Transverse colon (tissue), 4 donors: ENCODE measurements around the gene ADAMTSL4. TPM values are rescaled to one million over a fixed set of nuclear protein-coding genes. Genes with fewer than 3 reads are reported as not detected.

ENCODE experiments used
- DNase-seq: peaks from one replicate; pipeline ENCODE4 v3.0.0-alpha.2; 2019
- H3K27ac ChIP-seq, 4 donors: fragments of 200-600 bp; sonication (generic); 2 replicates each; pipeline ENCODE4 v1.5.1; 2016 to 2018; ENCODE audit warnings: inconsistent platforms in 4 of 4
- H3K27me3 ChIP-seq: fragments of 200-600 bp; sonication (generic); 2 replicates; pipeline ENCODE4 v1.5.1; 2017; ENCODE audit warnings: inconsistent platforms
- H3K36me3 ChIP-seq, 4 donors: fragments of 200-600 bp; sonication (generic); 2 replicates each; pipeline ENCODE4 v1.5.1; 2017 to 2019; ENCODE audit warnings: inconsistent platforms in 4 of 4
- H3K4me1 ChIP-seq, 4 donors: fragments of 200-600 bp; sonication (generic); 2 replicates each; pipeline ENCODE4 v1.5.1; 2017 to 2020; ENCODE audit warnings: inconsistent platforms in 4 of 4
- H3K4me3 ChIP-seq, 4 donors: fragments of 200-600 bp; sonication (generic); 1 replicate in 1 of 4; 2 replicates in 3 of 4; pipeline versions ENCODE4 v1.5.1 to v1.6.1; 2017 to 2019; ENCODE audit warnings: inconsistent platforms in 4 of 4
- H3K9me3 ChIP-seq, 2 donors: fragments of 200-600 bp; sonication (generic); 2 replicates each; pipeline ENCODE4 v1.5.1; 2017 to 2019; ENCODE audit warnings: inconsistent platforms in 2 of 2
- EP300 ChIP-seq: sonication (generic); formaldehyde crosslinking; IDR thresholded peaks from one replicate; pipeline ENCODE4 v1.6.1; 2017; ENCODE audit warnings: antibody characterized with exemption, low read depth
- POLR2A ChIP-seq: fragments of 450-650 bp; IDR thresholded peaks from one replicate; pipeline ENCODE4 v1.6.1; 2016; ENCODE audit warnings: antibody characterized with exemption, mild to moderate bottlenecking, moderate library complexity
- POLR2AphosphoS5 ChIP-seq, 3 donors: sonication (generic); formaldehyde crosslinking; IDR thresholded peaks; one replicate each; pipeline ENCODE4 v1.6.1; 2016; ENCODE audit warnings: antibody characterized with exemption in 3 of 3
- WGBS, 2 donors: methylation state at CpG; one replicate each; pipeline ENCODE4 v1.1.5; 2018; ENCODE audit warnings: low coverage in 1 of 2; 5-methylcytosine and 5-hydroxymethylcytosine counted together
- in situ Hi-C, 4 donors: fragments of 200-750 bp; cut with MboI; loops; one replicate each; pipeline versions ENCODE4 v1.15.0 to v1.15.1; 2017; ENCODE audit warnings: low sequenced_read_pairs in 3 of 4, low pct_ligation_motif_present in 1 of 4, low pct_unique_long_range_greater_than_20kb in 1 of 4
- intact Hi-C: fragments of 100-400 bp; cut with DNase I; formaldehyde crosslinking; loops from one replicate; pipeline ENCODE4 v1.15.1; 2023; ENCODE audit warnings: low total_unique reads
- total RNA-seq, 4 donors: library from RNA; depleted of rRNA; stranded (reverse); fragments of >200 nt; gene quantifications; one replicate each; pipeline ENCODE4 v1.1.0, GENCODE V29; 2016
- TF ChIP-seq, protein P1 (sequence below), 5 experiments: fragments of 200-600 bp in 3 of 5; fragments of 450-650 bp in 2 of 5; sonication (generic) in 3 of 5; IDR thresholded peaks; 1 replicate in 2 of 5; 2 replicates in 3 of 5; pipeline ENCODE4 v1.5.1; 2016 to 2017; ENCODE audit warnings: antibody characterized with exemption in 5 of 5, inconsistent platforms in 3 of 5, mild to moderate bottlenecking in 2 of 5, moderate library complexity in 1 of 5

Gene ADAMTSL4
- total RNA-seq, 4 donors from 2014 or later, result 7.2 to 26.2 (median 16.3) TPM

DNA sequence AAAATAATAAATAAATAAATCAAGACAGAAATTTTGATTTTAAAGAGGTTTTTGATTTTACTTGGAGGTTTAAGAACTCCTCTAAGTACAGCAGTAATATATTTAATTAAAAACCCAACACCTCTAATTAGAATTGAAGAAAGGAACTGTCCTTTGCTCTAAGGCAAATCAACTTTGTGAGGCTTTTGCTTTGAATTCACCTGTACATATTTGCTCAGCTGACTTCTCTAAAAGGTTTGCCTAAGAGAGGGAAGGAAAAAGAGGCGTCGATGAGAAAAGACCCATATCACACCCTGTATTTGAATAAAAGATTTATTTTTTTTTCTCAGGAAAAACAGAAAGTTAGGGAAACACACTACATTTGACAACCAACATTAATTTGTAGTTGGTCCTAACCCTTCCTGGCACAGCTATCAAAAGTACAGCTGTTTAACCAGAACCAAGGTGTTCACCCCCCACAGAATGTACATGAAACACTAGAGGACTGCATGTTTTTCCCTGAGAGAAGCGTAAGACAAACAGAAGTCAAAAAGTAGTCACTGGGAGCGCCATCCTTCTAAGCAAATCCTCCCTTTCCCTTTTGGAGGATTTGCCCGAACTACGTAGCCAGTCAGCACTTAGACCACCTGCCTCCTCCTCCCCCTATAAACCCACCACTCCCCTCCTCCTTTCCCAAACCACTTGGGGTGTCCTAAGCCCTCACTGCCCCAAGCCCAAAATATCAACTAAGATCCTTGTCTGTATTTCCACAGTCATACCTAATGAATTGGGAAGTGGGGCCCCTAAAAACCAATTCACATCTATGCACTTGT lies 25.3 kb downstream of the ADAMTSL4 start:
- in situ Hi-C loops (no loop called here), intact Hi-C loops (no loop called here)
- Histone ChIP-seq H3K9me3 (no peaks in the 10 kb centered on the region), H3K27me3 (no peaks in the 10 kb centered on the region), H3K36me3 (peaks cover 0 to 52% (median 18%) of the 10 kb centered on the region in 4 donors), H3K4me3 (peak overlapping the region in 3 of 4 donors; percentile 85 to 94 (median 88)), H3K27ac (peak overlapping the region; percentile 98 to 99 (median 98)), H3K4me1 (peaks cover 32 to 74% (median 57%) of the 10 kb centered on the region in 4 donors)
- 48 to 70% methylated on average over 3 to 6 of the region's 6 CpGs for WGBS, 2 donors
- DNase-seq, result no peak
- TF ChIP-seq, protein P1, sequence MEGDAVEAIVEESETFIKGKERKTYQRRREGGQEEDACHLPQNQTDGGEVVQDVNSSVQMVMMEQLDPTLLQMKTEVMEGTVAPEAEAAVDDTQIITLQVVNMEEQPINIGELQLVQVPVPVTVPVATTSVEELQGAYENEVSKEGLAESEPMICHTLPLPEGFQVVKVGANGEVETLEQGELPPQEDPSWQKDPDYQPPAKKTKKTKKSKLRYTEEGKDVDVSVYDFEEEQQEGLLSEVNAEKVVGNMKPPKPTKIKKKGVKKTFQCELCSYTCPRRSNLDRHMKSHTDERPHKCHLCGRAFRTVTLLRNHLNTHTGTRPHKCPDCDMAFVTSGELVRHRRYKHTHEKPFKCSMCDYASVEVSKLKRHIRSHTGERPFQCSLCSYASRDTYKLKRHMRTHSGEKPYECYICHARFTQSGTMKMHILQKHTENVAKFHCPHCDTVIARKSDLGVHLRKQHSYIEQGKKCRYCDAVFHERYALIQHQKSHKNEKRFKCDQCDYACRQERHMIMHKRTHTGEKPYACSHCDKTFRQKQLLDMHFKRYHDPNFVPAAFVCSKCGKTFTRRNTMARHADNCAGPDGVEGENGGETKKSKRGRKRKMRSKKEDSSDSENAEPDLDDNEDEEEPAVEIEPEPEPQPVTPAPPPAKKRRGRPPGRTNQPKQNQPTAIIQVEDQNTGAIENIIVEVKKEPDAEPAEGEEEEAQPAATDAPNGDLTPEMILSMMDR (IDR thresholded peaks at IDR 0.05), result no peak
- no peak for TF ChIP-seq EP300
- peak in 2 of 3 donors; percentile 17 to 74 for TF ChIP-seq POLR2AphosphoS5 (IDR thresholded peaks at IDR 0.05)
- peak; percentile 19 for TF ChIP-seq POLR2A

DNA sequence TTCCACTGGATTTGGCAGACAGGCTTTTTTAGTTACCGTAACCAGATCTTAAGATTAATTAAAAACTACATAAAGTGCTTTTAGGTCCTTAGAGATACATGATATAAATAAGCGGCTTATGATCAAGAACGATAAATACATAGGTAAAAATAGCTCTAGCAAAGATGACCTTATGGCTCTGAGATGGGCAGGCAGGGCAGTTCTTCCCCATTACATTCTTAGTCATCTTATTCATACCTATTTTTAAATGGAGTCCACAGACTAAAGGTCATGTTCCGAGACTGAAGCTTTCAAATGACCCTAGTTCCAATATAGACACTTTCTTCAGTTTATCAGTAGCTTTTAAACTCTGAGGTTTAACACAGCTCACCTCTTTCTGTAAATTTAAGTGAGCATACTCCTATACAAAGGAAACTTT lies 25.9 kb downstream of the ADAMTSL4 start:
- Histone ChIP-seq H3K27me3 (no peaks in the 10 kb centered on the region), H3K27ac (peak overlapping the region; percentile 98 to 99 (median 98)), H3K36me3 (peaks cover 0 to 52% (median 18%) of the 10 kb centered on the region in 4 donors), H3K4me3 (peak overlapping the region; percentile 85 to 97 (median 91)), H3K9me3 (no peaks in the 10 kb centered on the region), H3K4me1 (peaks cover 28 to 71% (median 53%) of the 10 kb centered on the region in 4 donors)
- in situ Hi-C loops, result no loop called here
- WGBS, 2 donors, result 33 to 47% methylated on average over 4 of the region's 4 CpGs
- peak in 2 of 3 donors; percentile 48 to 63 for TF ChIP-seq POLR2AphosphoS5 (IDR thresholded peaks at IDR 0.05)
- TF ChIP-seq, protein P1 (IDR thresholded peaks at IDR 0.05), result no peak
- TF ChIP-seq POLR2A, result peak; percentile 23
- DNase-seq, result no peak
- intact Hi-C loops, result no loop called here

- H3K9me3 ChIP-seq, result no peaks in the 10 kb centered on the region
- in situ Hi-C loops, result no loop called here
- TF ChIP-seq EP300, result no peak
- TF ChIP-seq POLR2A, result no peak
- TF ChIP-seq POLR2AphosphoS5 (IDR thresholded peaks at IDR 0.05), result peak in 2 of 3 donors; percentile 2 to 69
- TF ChIP-seq, protein P1 (IDR thresholded peaks at IDR 0.05), result no peak
- peaks cover 0 to 52% (median 18%) of the 10 kb centered on the region in 4 donors for H3K36me3 ChIP-seq
- no peak for DNase-seq
- peak overlapping the region; percentile 98 to 99 (median 98) for H3K27ac ChIP-seq
- H3K4me1 ChIP-seq, result peaks cover 26 to 69% (median 50%) of the 10 kb centered on the region in 4 donors
- WGBS, 2 donors, result 9 to 17% methylated on average over 1 of the region's 1 CpG
- intact Hi-C loops, result loop anchor here (2.0 kb wide), 1 partner anchor 15 kb away; no protein-coding TSS in a partner anchor
- H3K27me3 ChIP-seq, result no peaks in the 10 kb centered on the region
- H3K4me3 ChIP-seq, result peak overlapping the region; percentile 85 to 97 (median 91)
Measured at GRCh38 chr1:150575518-150576366, 26.5 kb downstream of the ADAMTSL4 start.

- DNase-seq, result no peak
- Histone ChIP-seq H3K27me3 (no peaks in the 10 kb centered on the region), H3K4me1 (peaks cover 22 to 63% (median 45%) of the 10 kb centered on the region in 4 donors), H3K36me3 (peaks cover 0 to 52% (median 18%) of the 10 kb centered on the region in 4 donors), H3K4me3 (peak overlapping the region; percentile 85 to 97 (median 91)), H3K9me3 (no peaks in the 10 kb centered on the region), H3K27ac (peak overlapping the region; percentile 98 to 99 (median 98))
- intact Hi-C loops, result loop anchor here (2.0 kb wide), 1 partner anchor 16 kb away; no protein-coding TSS in a partner anchor
- WGBS, 2 donors, result 3% methylated on average over 4 of the region's 4 CpGs
- TF ChIP-seq POLR2A, result no peak
- TF ChIP-seq POLR2AphosphoS5 (IDR thresholded peaks at IDR 0.05), result no peak
- TF ChIP-seq EP300, result no peak
- TF ChIP-seq, protein P1 (IDR thresholded peaks at IDR 0.05), result no peak
- in situ Hi-C loops, result no loop called here
Measured at GRCh38 chr1:150576367-150576711, 27.1 kb downstream of the ADAMTSL4 start.
